ENCODE data around the gene MAP1B. TPM values are rescaled to one million over a fixed set of nuclear protein-coding genes. Genes with fewer than 3 reads are reported as not detected.

Gene MAP1B
- total and polyA plus RNA-seq, 9 of the 15 experiments (the other 6 are each of a cell fraction or from before 2014, with no cell fraction given) = 5.2 to 66.1 (median 17.3) TPM

- TF ChIP-seq REST (IDR thresholded peaks at IDR 0.05; ENCODE audit: borderline replicate concordance) = no peak
- no peak for TF ChIP-seq REST (CRISPR knock-in tag; IDR thresholded peaks at IDR 0.05; ENCODE audit: low read depth)
- peak; percentile 37; the same call in 1 of the 2 replicates for TF ChIP-seq SMAD4 (CRISPR knock-in tag; conservative IDR thresholded peaks at IDR 0.05)
Observed at GRCh38 chr5:72235725-72236124, 128.4 kb downstream of the MAP1B start (continued).

All from K562 (cell line).